Subcutaneous abdominal adipose tissue (tissue), 5 donors: ENCODE results near the gene BMI1.
"Not testable (repeated sequence)": the region's sequence is repeated elsewhere in the genome, so short reads cannot be mapped to it uniquely, and the experiment has no call there.

Experiments
- H3K27ac ChIP-seq: one replicate; pipeline ENCODE4 v1.7.0; 2013; ENCODE audit warnings: low read depth, mild to moderate bottlenecking, inconsistent platforms, low read length, moderate library complexity
- H3K27me3 ChIP-seq, 5 donors: one replicate each; pipeline ENCODE4 v1.7.0; 2013; ENCODE audit warnings: low read length in 5 of 5, inconsistent platforms in 1 of 5; ENCODE audit not compliant: control insufficient read depth in 5 of 5, insufficient read depth in 4 of 5
- H3K36me3 ChIP-seq, 5 donors: one replicate each; pipeline ENCODE4 v1.7.0; 2013; ENCODE audit warnings: low read length in 5 of 5; ENCODE audit not compliant: control insufficient read depth in 5 of 5, insufficient read depth in 5 of 5
- H3K4me1 ChIP-seq, 5 donors: one replicate each; pipeline ENCODE4 v1.7.0; 2013; ENCODE audit warnings: low read length in 5 of 5, mild to moderate bottlenecking in 3 of 5, moderate library complexity in 1 of 5; ENCODE audit not compliant: control insufficient read depth in 5 of 5, insufficient read depth in 5 of 5
- H3K4me3 ChIP-seq, 5 donors: one replicate each; pipeline ENCODE4 v1.7.0; 2013; ENCODE audit warnings: low read length in 5 of 5, low read depth in 1 of 5
- H3K9ac ChIP-seq, 5 donors: one replicate each; pipeline ENCODE4 v1.7.0; 2013; ENCODE audit warnings: low read length in 5 of 5, mild to moderate bottlenecking in 4 of 5, moderate library complexity in 3 of 5
- H3K9me3 ChIP-seq, 5 donors: one replicate each; pipeline ENCODE4 v1.7.0; 2013; ENCODE audit warnings: low read length in 5 of 5; ENCODE audit not compliant: control insufficient read depth in 5 of 5
- donor health status: healthy.
- donor health status: healthy.
- donor health status: healthy.
- donor health status: healthy.
- donor health status: healthy.

Gene BMI1

GRCh38 chr10:22308390-22308789, 12.5 kb upstream of the BMI1 start:
- no peak overlapping the region for H3K9ac ChIP-seq
- H3K27me3 ChIP-seq = no peaks in the 10 kb centered on the region
- H3K4me3 ChIP-seq = no peak overlapping the region
- no peak overlapping the region for H3K27ac ChIP-seq
- no peaks in the 10 kb centered on the region for H3K4me1 ChIP-seq
- no peaks in the 10 kb centered on the region for H3K9me3 ChIP-seq
- no peaks in the 10 kb centered on the region for H3K36me3 ChIP-seq

DNA sequence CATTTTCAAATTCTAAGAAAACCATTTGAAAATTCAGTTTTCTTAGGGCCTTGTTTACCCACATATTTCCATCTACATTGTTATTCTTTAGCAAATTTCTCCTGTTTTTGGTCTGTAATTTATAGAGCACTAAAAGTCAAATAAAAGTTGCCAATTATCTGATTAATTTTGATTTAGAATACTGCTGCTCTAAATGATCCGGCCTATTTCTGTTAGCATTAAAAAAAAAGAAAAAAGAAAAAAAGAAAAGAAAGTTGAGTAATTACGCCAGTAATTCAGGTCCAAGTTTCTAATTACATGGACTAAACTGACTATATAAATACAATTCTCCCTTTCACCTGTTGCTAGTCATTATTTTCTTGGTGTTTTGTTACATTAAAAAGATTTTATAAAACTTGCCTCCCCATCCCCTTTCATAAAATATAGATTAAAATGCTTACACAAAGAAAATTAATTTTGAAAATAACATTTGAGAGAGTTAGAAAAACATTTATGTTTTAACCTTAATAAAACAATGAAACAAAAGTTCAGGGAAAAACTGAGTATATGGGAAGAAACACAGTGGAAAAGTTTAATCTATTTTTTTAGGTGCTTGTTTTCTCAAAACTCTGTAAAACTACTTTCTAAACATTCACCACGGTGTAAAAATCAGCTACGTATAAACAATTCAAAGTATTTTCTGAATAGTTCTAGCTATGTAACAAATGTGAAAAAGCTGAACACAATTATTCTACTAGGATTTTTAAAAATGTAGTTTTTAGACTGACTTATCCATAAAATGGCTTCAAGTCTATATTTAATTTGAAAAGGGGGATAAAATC, 11.5 kb upstream of the BMI1 start:
- Histone ChIP-seq H3K4me1 (no peaks in the 10 kb centered on the region), H3K9me3 (no peaks in the 10 kb centered on the region), H3K36me3 (no peaks in the 10 kb centered on the region), H3K27me3 (no peaks in the 10 kb centered on the region), H3K9ac (no peak overlapping the region), H3K27ac (no peak overlapping the region), H3K4me3 (no peak overlapping the region)

- H3K9ac ChIP-seq, H3K9me3 ChIP-seq, H3K36me3 ChIP-seq, H3K4me1 ChIP-seq, H3K27ac ChIP-seq, H3K27me3 ChIP-seq, H3K4me3 ChIP-seq: not testable (repeated sequence)
Measured at GRCh38 chr10:22310012-22310411, 10.9 kb upstream of the BMI1 start.

DNA sequence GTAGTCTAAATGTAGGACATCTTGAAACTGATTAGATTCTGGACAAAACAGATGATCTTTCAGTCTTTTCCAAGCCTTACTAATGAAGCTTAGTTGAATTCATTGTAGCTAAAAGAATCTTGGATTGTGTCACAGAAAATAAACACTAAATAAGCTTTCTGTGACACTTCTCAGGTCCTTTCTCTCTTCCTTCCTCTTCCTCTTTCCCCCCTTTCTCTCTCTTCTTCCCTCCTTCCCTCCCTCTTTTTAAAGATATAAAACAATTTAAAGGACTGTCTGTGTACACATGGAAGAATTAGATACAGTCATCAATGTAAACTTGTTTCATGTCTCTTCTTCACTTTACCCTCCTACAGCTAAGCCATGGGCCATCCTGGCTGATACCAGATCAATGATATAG, 10.0 kb upstream of the BMI1 start:
- H3K9ac ChIP-seq = no peak overlapping the region
- no peaks in the 10 kb centered on the region for H3K9me3 ChIP-seq
- no peaks in the 10 kb centered on the region for H3K36me3 ChIP-seq
- no peak overlapping the region for H3K4me3 ChIP-seq
- H3K27ac ChIP-seq = no peak overlapping the region
- no peaks in the 10 kb centered on the region for H3K27me3 ChIP-seq
- H3K4me1 ChIP-seq = peaks cover 0 to 10% (median 6%) of the 10 kb centered on the region in 5 donors

DNA sequence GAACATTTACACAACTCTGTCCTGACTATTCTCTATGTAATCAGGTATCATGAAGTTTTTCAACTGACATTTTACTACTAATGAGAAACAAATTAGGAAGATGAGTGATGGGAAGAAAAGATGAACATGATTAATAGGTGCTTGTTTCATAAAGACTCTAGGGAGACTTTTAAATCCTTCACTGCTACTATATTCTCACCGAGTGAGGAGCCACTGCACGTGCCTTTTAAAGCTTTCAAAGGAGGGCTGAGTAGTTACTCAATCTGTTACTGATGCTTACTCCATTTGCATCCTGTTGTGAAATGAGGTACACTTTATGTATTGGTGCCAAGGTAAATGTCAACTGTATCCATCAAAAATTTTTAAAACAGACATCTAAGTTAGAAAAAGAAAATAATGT, 6.0 kb upstream of the BMI1 start:
- Histone ChIP-seq H3K36me3 (no peaks in the 10 kb centered on the region), H3K9ac (peak overlapping the region in 1 of 5 donors; percentile 72), H3K27ac (no peak overlapping the region), H3K4me1 (peaks cover 3 to 30% (median 20%) of the 10 kb centered on the region in 5 donors), H3K9me3 (no peaks in the 10 kb centered on the region), H3K4me3 (no peak overlapping the region), H3K27me3 (no peaks in the 10 kb centered on the region)

DNA sequence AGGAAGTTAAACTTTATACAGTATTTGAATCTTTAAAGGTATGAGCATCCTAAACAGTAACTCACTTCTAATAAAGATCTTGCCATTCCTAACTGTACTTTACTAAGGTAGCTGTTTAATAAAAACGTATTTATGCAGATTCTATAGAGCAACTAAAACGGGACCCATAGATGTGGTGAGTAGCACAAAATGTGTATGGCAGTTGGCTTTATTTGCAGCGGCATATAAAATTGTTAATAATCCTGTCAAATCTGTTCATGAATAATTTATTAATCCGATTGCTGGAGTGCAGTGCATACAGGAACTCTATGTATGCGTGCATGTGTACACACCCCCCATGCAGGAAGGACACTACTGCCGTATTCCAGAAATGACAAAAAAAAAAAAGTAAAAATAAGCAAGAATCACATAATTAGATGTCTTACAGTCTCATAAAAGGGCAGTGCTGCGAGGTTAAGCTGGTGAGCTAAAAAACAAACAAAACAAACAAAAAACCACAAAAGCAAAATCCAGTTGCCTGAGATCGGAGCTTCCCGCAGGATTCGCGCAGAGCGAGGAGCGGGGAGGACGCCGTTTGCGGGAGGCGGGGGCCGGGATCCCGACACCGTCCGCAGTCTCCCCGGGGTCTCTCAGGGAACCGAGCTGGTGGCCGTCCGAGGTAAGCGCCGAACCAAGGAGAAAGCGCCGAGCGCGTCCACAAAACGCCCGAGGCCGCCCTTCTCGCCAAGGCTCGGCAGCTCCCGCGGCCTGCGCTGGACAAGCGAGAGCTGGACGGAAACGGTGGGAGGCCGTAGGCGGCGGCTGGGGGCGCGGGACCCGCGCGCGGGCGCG, 5.2 kb upstream of the BMI1 start:
- Histone ChIP-seq H3K9ac (peak overlapping the region; percentile 69 to 95 (median 77)), H3K27me3 (no peaks in the 10 kb centered on the region), H3K27ac (peak overlapping the region; percentile 96), H3K9me3 (no peaks in the 10 kb centered on the region), H3K36me3 (no peaks in the 10 kb centered on the region), H3K4me1 (peaks cover 3 to 34% (median 23%) of the 10 kb centered on the region in 5 donors), H3K4me3 (peak overlapping the region; percentile 73 to 97 (median 87))

GRCh38 chr10:22316286-22317075, 4.4 kb upstream of the BMI1 start, which contains the start of gene COMMD3:
Gene COMMD3 (plus strand): TSS chr10:22316388. CDS start chr10:22316418, 30 bp downstream.
- Histone ChIP-seq H3K4me3 (peak within 1 kb of the TSS; percentile 86 to 97 (median 93)), H3K4me1 (peaks cover 3 to 34% (median 23%) of the 10 kb centered on the region in 5 donors), H3K36me3 (no peaks in the 10 kb centered on the region), H3K9ac (peak within 1 kb of the TSS; percentile 77 to 95 (median 88)), H3K9me3 (no peaks in the 10 kb centered on the region), H3K27ac (peak within 1 kb of the TSS; percentile 96), H3K27me3 (no peaks in the 10 kb centered on the region)

DNA sequence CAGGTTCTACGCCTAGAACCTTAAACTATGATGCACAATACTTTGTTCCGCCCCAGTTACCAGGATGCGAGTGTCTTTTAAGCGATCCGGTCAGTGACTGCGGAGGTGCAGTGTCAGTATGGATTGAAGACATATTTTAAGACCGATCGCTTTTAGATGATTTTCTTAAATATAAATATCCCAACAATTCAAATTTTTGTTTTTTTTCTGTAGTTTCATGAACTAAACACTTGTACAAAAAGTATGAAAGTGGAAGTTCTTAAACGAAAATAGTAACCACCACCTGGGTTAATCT, 3.9 kb upstream of the BMI1 start:
- no peaks in the 10 kb centered on the region for H3K36me3 ChIP-seq
- H3K9me3 ChIP-seq = no peaks in the 10 kb centered on the region
- H3K9ac ChIP-seq = peak overlapping the region; percentile 56 to 89 (median 81)
- H3K4me3 ChIP-seq = peak overlapping the region; percentile 86 to 97 (median 93)
- H3K27ac ChIP-seq = peak overlapping the region; percentile 96
- peaks cover 0 to under 1% (median 0%) of the 10 kb centered on the region in 5 donors for H3K27me3 ChIP-seq
- H3K4me1 ChIP-seq = peaks cover 3 to 35% (median 25%) of the 10 kb centered on the region in 5 donors

DNA sequence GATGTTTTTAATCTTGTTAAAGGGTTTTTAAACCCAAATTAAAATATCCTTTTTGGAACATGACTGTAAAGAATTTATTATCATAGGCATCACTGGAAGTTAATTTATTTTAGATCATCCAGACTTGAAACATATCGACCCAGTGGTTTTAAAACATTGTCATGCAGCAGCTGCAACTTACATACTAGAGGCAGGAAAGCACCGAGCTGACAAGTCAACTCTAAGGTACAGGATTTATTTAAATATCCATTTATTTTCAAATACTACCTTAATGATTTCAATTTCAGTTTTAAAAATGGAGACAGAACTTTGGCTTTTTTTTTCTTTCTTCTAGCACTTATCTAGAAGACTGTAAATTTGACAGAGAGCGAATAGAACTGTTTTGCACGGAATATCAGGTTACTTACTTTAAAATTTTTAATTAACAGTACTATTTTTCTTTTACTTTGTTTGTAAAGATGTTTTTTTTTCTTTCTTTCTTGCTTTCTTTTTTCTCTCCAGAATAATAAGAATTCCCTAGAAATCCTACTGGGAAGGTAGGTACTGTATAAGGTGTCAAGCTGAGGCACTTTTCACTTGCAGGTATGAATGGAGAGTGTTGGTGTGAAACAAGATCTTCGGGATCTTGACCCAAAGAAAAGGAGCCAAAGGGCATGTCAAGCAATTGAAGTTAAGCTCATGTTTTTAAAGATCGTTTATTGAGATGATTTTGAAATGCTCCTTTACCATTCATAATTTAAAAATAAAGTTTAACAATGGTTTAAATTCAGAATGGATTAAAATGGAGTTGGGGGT, 2.9 kb upstream of the BMI1 start:
- Histone ChIP-seq H3K27ac (no peak overlapping the region), H3K4me1 (peaks cover 3 to 44% (median 34%) of the 10 kb centered on the region in 5 donors), H3K27me3 (peaks cover 0 to 6% (median 2%) of the 10 kb centered on the region in 5 donors)

More for the DNA sequence above, 2.9 kb upstream of the BMI1 start:
- Histone ChIP-seq H3K36me3 (no peaks in the 10 kb centered on the region), H3K9ac (no peak overlapping the region), H3K9me3 (no peaks in the 10 kb centered on the region), H3K4me3 (no peak overlapping the region)
